ENCODE measurements around the gene DNAH14.
"Not testable (repeated sequence)": the region's sequence is repeated elsewhere in the genome, so short reads cannot be mapped to it uniquely, and the experiment has no call there.

Gene DNAH14

GRCh38 chr1:225159793-225160192, 230.3 kb downstream of the DNAH14 start:
- no peak for DNase-seq

- DNase-seq, result not testable (repeated sequence)
Observed at GRCh38 chr1:225177409-225177808, 247.9 kb downstream of the DNAH14 start.

GRCh38 chr1:225179686-225180085, 250.2 kb downstream of the DNAH14 start:
- DNase-seq, result no peak

- no peak for DNase-seq
Observed at GRCh38 chr1:225182716-225183115, 253.2 kb downstream of the DNAH14 start.

- DNase-seq, result no peak
Observed at GRCh38 chr1:225191199-225191753, 261.8 kb downstream of the DNAH14 start.

GRCh38 chr1:225201447-225201846, 272.0 kb downstream of the DNAH14 start:
- no peak for DNase-seq

GRCh38 chr1:225207791-225208190, 278.3 kb downstream of the DNAH14 start:
- no peak for DNase-seq

GRCh38 chr1:225209153-225209552, 279.7 kb downstream of the DNAH14 start:
- DNase-seq, result no peak

- not testable (repeated sequence) for DNase-seq
Observed at GRCh38 chr1:225210180-225210579, 280.7 kb downstream of the DNAH14 start.

GRCh38 chr1:225211694-225212442, 282.4 kb downstream of the DNAH14 start:
- DNase-seq, result not testable (repeated sequence)

- DNase-seq, result no peak
Observed at GRCh38 chr1:225224287-225224686, 294.8 kb downstream of the DNAH14 start.

GRCh38 chr1:225225681-225226080, 296.2 kb downstream of the DNAH14 start:
- no peak for DNase-seq

GRCh38 chr1:225228871-225229303, 299.4 kb downstream of the DNAH14 start:
- DNase-seq, result no peak

- DNase-seq, result not testable (repeated sequence)
Observed at GRCh38 chr1:225229429-225229828, 300.0 kb downstream of the DNAH14 start.

- DNase-seq, result no peak
Observed at GRCh38 chr1:225230483-225230882, 301.0 kb downstream of the DNAH14 start.

- DNase-seq, result not testable (repeated sequence)
Observed at GRCh38 chr1:225232930-225233329, 303.5 kb downstream of the DNAH14 start.

GRCh38 chr1:225242611-225243010, 313.1 kb downstream of the DNAH14 start:
- DNase-seq, result no peak

- DNase-seq, result no peak
Observed at GRCh38 chr1:225250432-225250831, 321.0 kb downstream of the DNAH14 start.

GRCh38 chr1:225253173-225253572, 323.7 kb downstream of the DNAH14 start:
- no peak for DNase-seq

- no peak for DNase-seq
Observed at GRCh38 chr1:225253784-225254183, 324.3 kb downstream of the DNAH14 start.

- no peak for DNase-seq
Observed at GRCh38 chr1:225254676-225255075, 325.2 kb downstream of the DNAH14 start.

GRCh38 chr1:225257081-225257480, 327.6 kb downstream of the DNAH14 start:
- no peak for DNase-seq

GRCh38 chr1:225258811-225259210, 329.3 kb downstream of the DNAH14 start:
- no peak for DNase-seq

- no peak for DNase-seq
Observed at GRCh38 chr1:225259542-225259941, 330.1 kb downstream of the DNAH14 start.

- no peak for DNase-seq
Observed at GRCh38 chr1:225260319-225260718, 330.8 kb downstream of the DNAH14 start.

All from stimulated activated naive CD4-positive, alpha-beta T cell treated with Interleukin-2 at 50 U/mL for 16 hours (primary cell).